Measurements from ENCODE around the gene ZBTB7C. TPM values are rescaled to one million over a fixed set of nuclear protein-coding genes. Genes with fewer than 3 reads are reported as not detected.

Gene ZBTB7C
- total RNA-seq, 1 donor from 2014 or later = 13.0 TPM

DNA sequence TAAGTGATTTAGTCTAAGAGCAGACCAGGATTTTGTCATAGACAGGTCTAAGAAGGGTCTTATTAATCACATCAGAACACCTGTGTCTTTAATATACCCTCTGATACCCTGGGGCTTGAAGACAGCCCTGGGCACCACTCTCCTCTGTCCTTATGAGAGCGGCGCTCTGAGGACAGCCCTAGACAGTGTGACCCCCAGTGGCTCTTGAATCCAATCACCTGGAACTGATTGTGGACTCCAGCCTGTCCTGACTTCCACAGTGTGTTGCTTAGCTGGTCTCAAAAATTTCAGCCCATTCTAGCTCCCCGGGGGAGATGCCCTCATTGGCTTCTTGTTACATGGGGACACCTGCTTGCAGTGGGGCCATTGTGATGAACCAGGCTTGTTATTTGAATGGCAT lies 282.9 kb downstream of the ZBTB7C start:
- Mint-ChIP-seq H3K9me3 (no peaks in the 10 kb centered on the region), H3K36me3 (no peaks in the 10 kb centered on the region), H3K27ac (no peak overlapping the region), H3K4me3 (no peak overlapping the region), H3K27me3 (no peaks in the 10 kb centered on the region), H3K4me1 (ENCODE audit: unreplicated experiment) (peaks cover 40% of the 10 kb centered on the region)
- DNase-seq (ENCODE audit: extremely low spot score, unreplicated experiment) = no peak
- TF ChIP-seq CTCF (conservative IDR thresholded peaks at IDR 0.05) = no peak

- no peaks in the 10 kb centered on the region for H3K27me3 Mint-ChIP-seq
- peak overlapping the region; percentile 29 for H3K27ac Mint-ChIP-seq
- peaks cover 40% of the 10 kb centered on the region for H3K4me1 Mint-ChIP-seq (ENCODE audit: unreplicated experiment)
Measured at GRCh38 chr18:48125724-48126123, 283.5 kb downstream of the ZBTB7C start.

GRCh38 chr18:48124857-48125626 lies 284.1 kb downstream of the ZBTB7C start:
- Mint-ChIP-seq H3K27me3 (no peaks in the 10 kb centered on the region), H3K4me3 (no peak overlapping the region), H3K4me1 (ENCODE audit: unreplicated experiment) (peaks cover 37% of the 10 kb centered on the region), H3K9me3 (no peaks in the 10 kb centered on the region), H3K27ac (peak overlapping the region; percentile 29), H3K36me3 (no peaks in the 10 kb centered on the region)
- DNase-seq (ENCODE audit: extremely low spot score, unreplicated experiment) = no peak
- no peak for TF ChIP-seq CTCF (conservative IDR thresholded peaks at IDR 0.05)

More at GRCh38 chr18:48125724-48126123, 283.5 kb downstream of the ZBTB7C start:
- Mint-ChIP-seq H3K4me3 (no peak overlapping the region), H3K9me3 (no peaks in the 10 kb centered on the region), H3K36me3 (no peaks in the 10 kb centered on the region)
- TF ChIP-seq CTCF (conservative IDR thresholded peaks at IDR 0.05) = no peak
- DNase-seq (ENCODE audit: extremely low spot score, unreplicated experiment) = no peak

- DNase-seq (ENCODE audit: extremely low spot score, unreplicated experiment) = no peak
- no peak overlapping the region for H3K27ac Mint-ChIP-seq
- no peak overlapping the region for H3K4me3 Mint-ChIP-seq
- H3K36me3 Mint-ChIP-seq = no peaks in the 10 kb centered on the region
- H3K9me3 Mint-ChIP-seq = no peaks in the 10 kb centered on the region
- no peaks in the 10 kb centered on the region for H3K27me3 Mint-ChIP-seq
- no peak for TF ChIP-seq CTCF (conservative IDR thresholded peaks at IDR 0.05)
- peaks cover 29% of the 10 kb centered on the region for H3K4me1 Mint-ChIP-seq (ENCODE audit: unreplicated experiment)
Measured at GRCh38 chr18:48123941-48124340, 285.2 kb downstream of the ZBTB7C start.

- DNase-seq (ENCODE audit: extremely low spot score, unreplicated experiment) = no peak
- TF ChIP-seq CTCF (conservative IDR thresholded peaks at IDR 0.05) = no peak
- Mint-ChIP-seq H3K36me3 (no peaks in the 10 kb centered on the region), H3K27ac (no peak overlapping the region), H3K9me3 (no peaks in the 10 kb centered on the region), H3K27me3 (no peaks in the 10 kb centered on the region), H3K4me1 (ENCODE audit: unreplicated experiment) (peaks cover 23% of the 10 kb centered on the region), H3K4me3 (no peak overlapping the region)
Measured at GRCh38 chr18:48123324-48123723, 285.9 kb downstream of the ZBTB7C start.

Measured in type B pancreatic cell (in vitro differentiated cells).